IPS-11a (cell line): ENCODE measurements around the gene HELZ.

Experiments
- H3K4me3 ChIP-seq: one replicate; pipeline ENCODE4 v1.5.1; 2013; ENCODE audit warnings: low read depth, low read length, control low read depth

HELZ gene

GRCh38 chr17:67088639-67089038 lies 156.4 kb downstream of the HELZ start:
- no peak overlapping the region for H3K4me3 ChIP-seq

GRCh38 chr17:67085406-67085805 lies 159.6 kb downstream of the HELZ start:
- H3K4me3 ChIP-seq = no peak overlapping the region

DNA sequence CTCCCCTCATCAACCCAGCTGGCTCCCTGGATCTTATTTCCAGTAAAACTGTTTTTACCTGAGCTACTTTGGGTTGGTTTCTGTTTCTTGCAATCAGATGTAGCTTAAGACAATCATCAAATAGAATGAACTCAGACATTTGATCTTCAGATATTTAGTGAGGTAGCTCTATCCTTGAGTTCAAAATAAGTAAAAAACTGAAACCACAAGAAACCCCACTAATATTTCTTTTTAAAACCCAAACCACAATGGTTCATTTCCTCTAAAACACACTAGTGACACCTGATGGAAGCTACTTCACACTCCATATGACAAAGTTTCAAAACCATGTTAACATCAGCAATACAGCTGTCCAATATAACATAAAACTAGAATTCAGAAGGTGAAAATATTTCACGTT lies 162.9 kb downstream of the HELZ start:
- no peak overlapping the region for H3K4me3 ChIP-seq

DNA sequence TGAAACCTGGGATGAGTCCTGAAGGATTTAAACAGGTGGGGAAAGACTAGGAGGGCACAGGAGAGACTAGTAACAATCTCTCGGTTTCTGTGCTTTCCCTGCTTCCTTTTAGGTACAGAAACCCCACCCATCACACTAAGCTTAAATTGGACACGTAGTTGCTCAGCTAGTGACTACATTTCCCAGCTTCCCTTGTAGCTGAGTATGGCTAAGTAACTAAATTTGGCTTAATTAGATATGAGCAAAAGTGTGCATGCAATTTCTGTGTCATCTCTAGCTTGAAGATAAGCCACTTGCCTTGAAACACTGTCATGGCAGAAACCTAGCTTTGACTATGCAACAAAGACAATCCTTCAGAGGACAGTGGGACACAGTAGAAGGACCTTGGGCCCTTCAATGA lies 164.2 kb downstream of the HELZ start:
- no peak overlapping the region for H3K4me3 ChIP-seq

GRCh38 chr17:67079491-67079890 lies 165.5 kb downstream of the HELZ start:
- H3K4me3 ChIP-seq = no peak overlapping the region

DNA sequence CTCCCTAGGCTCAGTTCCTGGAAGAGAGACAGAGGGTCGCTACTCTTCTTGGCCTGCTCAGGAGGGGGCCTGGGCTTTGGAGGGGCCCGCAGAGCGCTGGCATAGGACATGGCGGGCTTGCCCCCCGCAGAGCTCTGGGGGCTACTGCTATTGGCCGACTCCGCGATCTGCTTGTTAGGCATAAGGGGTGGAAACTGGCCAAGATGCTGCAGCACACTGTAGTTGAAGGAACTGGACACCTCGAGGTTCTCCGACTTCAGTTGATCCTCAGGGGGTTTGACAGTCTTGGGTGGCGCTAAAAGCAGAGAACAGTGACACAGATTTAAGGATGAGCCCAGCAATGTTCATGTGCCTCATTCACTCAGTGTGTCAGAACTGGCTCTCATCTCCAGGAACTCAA lies 166.7 kb downstream of the HELZ start:
- no peak overlapping the region for H3K4me3 ChIP-seq

DNA sequence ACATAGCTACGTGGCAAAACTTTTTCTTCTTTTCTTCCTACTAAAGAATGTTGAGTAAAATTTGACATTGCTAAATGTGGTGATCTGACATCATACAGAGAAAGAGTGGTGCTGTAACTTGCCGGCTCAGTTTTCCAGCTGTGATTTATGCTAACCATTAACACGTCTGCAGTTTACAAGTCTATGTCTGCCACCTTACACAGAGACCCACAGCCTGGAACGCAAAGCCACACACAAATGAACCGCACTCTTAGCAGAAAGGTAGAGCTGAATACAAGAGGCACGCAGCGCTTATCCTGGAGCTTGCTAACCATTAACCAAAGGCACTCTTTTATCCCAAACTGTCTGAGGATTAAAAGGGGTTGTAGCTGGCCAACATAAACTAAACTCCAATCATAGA lies 168.7 kb downstream of the HELZ start:
- H3K4me3 ChIP-seq = no peak overlapping the region

- no peak overlapping the region for H3K4me3 ChIP-seq
Observed at GRCh38 chr17:67074781-67075180, 170.2 kb downstream of the HELZ start.

DNA sequence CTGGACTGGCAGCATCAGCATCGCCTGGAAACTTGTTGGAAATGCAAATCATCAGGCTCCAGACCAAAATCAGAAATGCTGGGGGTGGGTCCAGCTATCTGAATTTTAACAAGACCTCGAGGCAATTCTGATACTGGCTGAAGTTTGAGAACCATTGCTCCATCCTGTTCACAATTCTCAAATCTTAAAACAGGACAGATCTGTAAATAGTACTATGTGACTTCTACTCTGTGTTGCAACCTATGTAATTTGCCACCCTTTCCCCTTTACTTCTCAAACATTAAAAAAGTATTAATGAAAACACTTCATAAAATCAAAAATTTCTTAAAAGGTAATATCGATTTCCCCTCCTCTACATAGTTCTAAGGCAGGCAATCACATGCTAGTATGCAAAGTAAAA lies 172.1 kb downstream of the HELZ start:
- H3K4me3 ChIP-seq = no peak overlapping the region

DNA sequence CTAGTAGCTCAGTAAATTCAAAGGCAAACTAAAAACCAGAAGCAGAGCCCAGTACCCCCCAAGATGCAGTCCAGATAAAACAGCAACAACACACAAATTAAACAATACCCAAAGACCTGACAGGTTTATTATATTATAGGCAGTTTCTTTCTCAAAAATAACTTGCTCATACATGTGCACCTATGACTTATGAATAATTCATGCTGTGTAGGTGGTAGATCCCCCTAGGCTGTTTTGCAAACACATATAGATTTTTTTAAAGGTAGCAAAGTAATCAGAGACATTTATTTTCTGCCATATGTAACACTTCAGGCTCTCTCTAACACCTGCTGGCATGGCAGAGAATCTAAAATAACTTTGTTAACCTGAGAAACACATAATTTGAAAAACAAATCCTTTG lies 173.4 kb downstream of the HELZ start:
- H3K4me3 ChIP-seq = no peak overlapping the region

DNA sequence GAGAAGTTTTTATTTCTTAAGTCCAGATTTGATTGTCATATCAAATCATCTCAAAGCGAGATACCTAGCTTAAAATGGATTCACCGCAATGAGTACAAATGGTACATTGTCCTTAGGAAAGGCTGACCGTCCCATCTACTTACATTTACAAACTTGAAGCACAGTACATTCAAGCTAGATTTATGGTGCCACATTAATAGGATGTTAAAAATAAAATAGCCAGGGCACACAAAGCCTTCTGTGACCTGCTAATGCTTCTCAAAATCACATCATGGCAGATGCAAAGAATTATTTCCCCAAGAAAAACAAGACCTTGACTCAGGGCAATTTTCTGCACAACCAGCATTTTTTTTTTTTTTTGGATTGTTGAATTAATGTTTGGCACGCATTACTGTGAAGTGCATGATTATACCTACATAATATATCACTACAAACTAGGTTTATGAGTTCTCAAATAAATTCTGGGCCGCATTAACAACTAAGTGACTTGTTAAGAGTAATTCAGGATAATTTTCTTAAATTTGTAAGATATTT lies 175.3 kb downstream of the HELZ start:
- no peak overlapping the region for H3K4me3 ChIP-seq

- H3K4me3 ChIP-seq = no peak overlapping the region
Observed at GRCh38 chr17:67068999-67069398, 176.0 kb downstream of the HELZ start.

DNA sequence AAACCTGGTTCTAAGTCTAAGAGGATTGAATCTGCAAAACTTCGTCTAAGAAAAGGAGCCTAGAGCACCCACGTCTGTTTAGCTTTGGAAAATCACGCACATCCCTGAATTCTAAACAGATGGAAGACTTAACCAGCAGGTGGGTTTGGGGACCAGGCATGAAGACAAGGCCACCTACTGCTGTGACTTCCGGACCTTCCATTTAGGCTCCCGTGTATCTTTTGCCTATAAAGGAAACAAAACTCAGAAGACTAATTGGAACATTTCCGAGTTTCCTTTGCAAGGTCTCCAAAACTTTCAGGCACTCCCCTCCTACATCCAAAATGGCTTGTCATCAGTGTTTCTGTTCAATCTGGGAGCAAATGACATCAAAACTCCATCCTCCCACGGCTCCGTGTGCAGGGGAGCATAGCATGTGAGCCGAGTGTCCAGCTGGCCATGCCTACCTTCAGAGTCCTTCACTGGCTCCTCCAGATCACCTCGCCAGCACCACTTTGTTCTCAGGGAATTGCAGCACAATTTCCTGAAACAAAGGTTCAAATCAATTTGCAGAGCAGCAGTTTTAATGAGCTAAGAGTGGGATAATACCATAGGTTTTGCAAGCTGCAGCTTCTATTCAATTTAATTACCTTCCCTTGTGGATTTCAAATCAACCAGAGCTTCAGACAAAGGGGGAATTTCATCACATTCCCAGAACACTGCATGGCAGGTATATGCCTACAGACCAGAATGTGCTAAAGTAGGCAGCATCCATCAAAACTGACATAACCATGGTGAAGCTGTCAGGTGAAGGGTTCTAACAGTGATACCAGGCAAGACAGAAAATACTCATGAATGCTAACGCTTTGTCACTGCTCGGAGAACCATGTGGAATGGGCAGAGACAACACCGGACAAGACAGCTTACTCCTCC lies 177.2 kb downstream of the HELZ start:
- no peak overlapping the region for H3K4me3 ChIP-seq

DNA sequence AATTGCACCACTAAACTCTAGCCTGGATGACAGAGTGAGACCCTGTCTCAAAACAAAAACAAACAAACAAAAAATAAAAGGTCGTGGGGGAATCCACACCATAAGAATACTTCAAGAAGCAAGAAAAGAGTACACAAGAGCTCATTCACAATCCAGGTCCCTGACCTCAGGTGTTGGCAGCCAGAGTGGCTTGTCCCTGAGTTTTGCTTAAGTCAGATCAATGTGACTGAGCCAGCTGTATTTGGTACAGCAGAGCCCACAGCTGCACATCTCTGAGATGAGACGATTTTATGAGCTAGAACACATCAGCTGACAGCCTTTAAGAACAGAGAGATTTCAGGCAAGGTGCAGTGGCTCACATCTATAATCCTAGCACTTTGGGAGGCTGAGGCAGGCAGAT lies 178.3 kb downstream of the HELZ start:
- no peak overlapping the region for H3K4me3 ChIP-seq

DNA sequence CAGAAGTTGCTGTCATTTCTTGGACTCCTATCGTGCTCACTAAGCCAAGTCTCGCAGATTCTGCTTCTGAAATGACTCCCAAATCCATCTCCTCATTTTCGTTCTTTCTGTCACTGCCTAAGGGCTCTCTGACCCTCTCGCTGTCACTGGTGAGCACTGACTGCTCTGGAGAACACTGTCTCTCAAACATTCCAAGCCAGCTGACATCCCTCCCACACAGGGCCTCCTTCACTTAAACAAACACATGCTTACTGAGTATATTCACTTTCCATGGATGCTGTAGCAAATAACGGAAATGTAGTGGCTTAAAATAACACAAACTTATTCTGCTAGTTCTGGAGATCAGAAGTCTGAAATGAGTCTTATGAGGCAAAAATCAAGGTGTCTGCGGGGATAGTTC lies 181.9 kb downstream of the HELZ start:
- no peak overlapping the region for H3K4me3 ChIP-seq

GRCh38 chr17:67059372-67059771 lies 185.6 kb downstream of the HELZ start:
- H3K4me3 ChIP-seq = no peak overlapping the region

- no peak overlapping the region for H3K4me3 ChIP-seq
Observed at GRCh38 chr17:67058036-67058435, 187.0 kb downstream of the HELZ start.

GRCh38 chr17:67056746-67057490 lies 188.1 kb downstream of the HELZ start:
- no peak overlapping the region for H3K4me3 ChIP-seq

DNA sequence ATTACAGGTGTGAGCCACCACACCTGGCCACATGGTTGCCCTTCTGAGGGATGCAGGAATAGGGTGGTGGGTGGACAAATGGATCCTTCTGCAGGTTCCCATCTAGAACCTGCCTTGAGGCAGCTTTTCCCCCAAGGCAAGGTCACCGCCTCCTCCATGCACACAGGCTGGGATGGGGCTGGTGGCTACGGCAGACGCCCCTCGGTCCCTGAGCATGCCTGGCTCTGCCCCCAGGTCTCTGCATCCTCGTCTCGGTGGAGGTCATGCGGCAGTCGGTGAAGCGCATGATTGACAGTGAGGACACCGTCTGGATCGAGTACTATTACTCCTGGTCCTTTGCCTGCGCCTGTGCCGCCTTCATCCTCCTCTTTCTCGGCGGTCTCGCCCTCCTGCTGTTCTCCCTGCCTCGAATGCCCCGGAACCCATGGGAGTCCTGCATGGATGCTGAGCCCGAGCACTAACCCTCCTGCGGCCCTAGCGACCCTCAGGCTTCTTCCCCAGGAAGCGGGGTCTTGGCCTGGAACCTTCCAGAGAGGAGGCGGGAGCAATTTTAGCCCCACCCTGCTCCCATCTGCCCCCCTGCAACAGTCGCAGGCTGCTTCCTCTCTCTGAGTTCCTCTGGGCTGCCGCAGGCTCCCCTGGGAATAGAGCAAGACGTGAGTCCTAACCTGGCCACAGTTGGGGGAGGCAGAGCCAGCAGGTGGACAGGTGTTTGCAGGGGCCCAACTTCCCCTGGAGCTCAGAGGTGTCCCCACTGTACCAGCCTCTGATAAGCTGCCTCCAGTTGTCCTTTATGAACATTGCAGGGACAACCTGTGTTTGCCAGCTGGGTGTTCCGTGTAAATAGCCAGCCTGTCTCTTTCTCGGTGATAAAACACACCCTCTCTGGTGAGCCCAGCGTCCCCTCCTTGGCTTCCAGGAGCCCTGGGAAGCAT lies 188.9 kb downstream of the HELZ start:
- no peak overlapping the region for H3K4me3 ChIP-seq

DNA sequence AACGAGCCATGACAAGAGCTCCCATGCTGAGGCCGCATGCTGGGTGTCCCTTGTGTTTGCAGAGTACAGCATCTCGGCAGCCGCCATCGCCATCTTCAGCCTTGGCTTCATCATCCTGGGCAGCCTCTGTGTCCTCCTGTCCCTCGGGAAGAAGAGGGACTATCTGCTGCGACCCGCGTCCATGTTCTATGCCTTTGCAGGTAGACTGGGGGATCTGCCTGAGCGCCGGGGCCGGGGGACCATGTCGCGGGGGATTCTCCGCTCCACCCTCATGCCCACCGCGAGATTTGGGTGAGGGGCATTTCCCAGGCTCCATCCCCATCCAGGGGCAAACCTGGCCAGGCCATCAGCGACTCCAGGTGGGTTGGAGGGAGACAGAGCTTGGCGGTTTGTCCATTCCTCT lies 190.0 kb downstream of the HELZ start:
- H3K4me3 ChIP-seq = no peak overlapping the region

DNA sequence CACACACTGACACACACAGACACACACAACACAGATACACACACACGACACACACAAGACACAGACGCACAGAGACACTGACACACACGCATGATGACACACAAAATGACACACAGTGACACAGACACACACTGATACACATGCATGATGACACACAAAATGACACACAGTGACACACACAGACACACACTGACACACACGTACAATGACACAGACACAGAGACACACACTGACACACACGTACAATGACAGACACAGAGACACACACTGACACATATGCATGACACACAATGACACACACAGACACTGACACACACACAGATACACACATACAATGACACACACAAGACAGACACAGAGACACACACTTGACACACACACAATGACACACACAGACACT lies 190.4 kb downstream of the HELZ start:
- H3K4me3 ChIP-seq = no peak overlapping the region
